GM23338 (cell line): ENCODE results near the gene TENM3. TPM values are rescaled to one million over a fixed set of nuclear protein-coding genes. Genes with fewer than 3 reads are reported as not detected.

ENCODE experiments used
- ATAC-seq: fragments of 200-7000 bp; cut with Tn5 transposase; 3 replicates; pipeline ENCODE4 v1.9.1; 2020
- DNase-seq: peaks from one replicate; pipeline ENCODE4 v3.0.0-alpha.2; 2015; ENCODE audit warnings: low spot score
- H2AFZ ChIP-seq: fragments of 200-600 bp; sonication (generic); 2 replicates; pipeline ENCODE4 v1.8.0; 2016; ENCODE audit warnings: antibody characterized with exemption, mild to moderate bottlenecking, moderate library complexity
- H3F3A ChIP-seq: fragments of 200-600 bp; sonication (generic); replicated peaks from 2 replicates; pipeline ENCODE4 v1.8.0; 2017; ENCODE audit warnings: antibody characterized with exemption, mixed run types, low read depth
- H3K27ac ChIP-seq: fragments of 200-600 bp; sonication (generic); 2 replicates; pipeline ENCODE4 v1.6.1; 2016; ENCODE audit warnings: low read depth
- H3K27me3 ChIP-seq: fragments of 200-600 bp; sonication (generic); 2 replicates; pipeline ENCODE4 v1.8.0; 2016; ENCODE audit warnings: mild to moderate bottlenecking, mixed run types, moderate library complexity; ENCODE audit not compliant: insufficient read depth
- H3K36me3 ChIP-seq: fragments of 200-600 bp; sonication (generic); 2 replicates; pipeline ENCODE4 v1.8.0; 2016; ENCODE audit warnings: mild to moderate bottlenecking; ENCODE audit not compliant: insufficient read depth
- H3K4me1 ChIP-seq: fragments of 200-600 bp; sonication (generic); 2 replicates; pipeline ENCODE4 v1.8.0; 2016; ENCODE audit warnings: mild to moderate bottlenecking, moderate library complexity; ENCODE audit not compliant: insufficient read depth
- H3K4me2 ChIP-seq: fragments of 200-600 bp; sonication (generic); 2 replicates; pipeline ENCODE4 v1.7.1; 2017; ENCODE audit warnings: mixed run types
- H3K4me3 ChIP-seq: fragments of 200-600 bp; sonication (generic); 2 replicates; pipeline ENCODE4 v1.6.1; 2016; ENCODE audit warnings: mixed run types
- H3K79me2 ChIP-seq: fragments of 200-600 bp; sonication (generic); replicated peaks from 2 replicates; pipeline ENCODE4 v1.8.0; 2017; ENCODE audit warnings: mild to moderate bottlenecking; ENCODE audit not compliant: insufficient read depth
- H3K9me2 ChIP-seq: fragments of 200-600 bp; sonication (generic); 2 replicates; pipeline ENCODE4 v1.8.0; 2017; ENCODE audit not compliant: insufficient read depth
- H4K20me1 ChIP-seq: fragments of 200-600 bp; sonication (generic); replicated peaks from 2 replicates; pipeline ENCODE4 v1.8.0; 2017; ENCODE audit warnings: mild to moderate bottlenecking; ENCODE audit not compliant: insufficient read depth
- H3K27ac Mint-ChIP-seq: 2 replicates; pipeline ENCODE4 v1.8.0; 2020; ENCODE audit warnings: inconsistent platforms, mild to moderate bottlenecking, moderate library complexity, mixed read lengths
- H3K27me3 Mint-ChIP-seq: 3 replicates; pipeline ENCODE4 v1.8.0; 2022; ENCODE audit warnings: low read depth, mild to moderate bottlenecking, moderate library complexity, mixed read lengths, inconsistent platforms; ENCODE audit not compliant: insufficient read depth, poor library complexity
- H3K36me3 Mint-ChIP-seq: 3 replicates; pipeline ENCODE4 v1.8.0; 2021; ENCODE audit warnings: low read depth, mild to moderate bottlenecking, inconsistent platforms, moderate library complexity, mixed read lengths
- H3K4me1 Mint-ChIP-seq: 3 replicates; pipeline ENCODE4 v1.8.0; 2020; ENCODE audit warnings: mild to moderate bottlenecking, inconsistent platforms, mixed read lengths
- H3K4me3 Mint-ChIP-seq: 3 replicates; pipeline ENCODE4 v1.8.0; 2021; ENCODE audit warnings: moderate library complexity, mild to moderate bottlenecking, inconsistent platforms, mixed read lengths
- H3K9me3 Mint-ChIP-seq: 3 replicates; pipeline ENCODE4 v1.8.0; 2020; ENCODE audit warnings: moderate library complexity, mild to moderate bottlenecking, inconsistent platforms, mixed read lengths
- CREB1 ChIP-seq: fragments of 250-450 bp; sonication (Bioruptor Pico); IDR thresholded peaks from 2 replicates; pipeline ENCODE4 v1.5.0; 2020; ENCODE audit warnings: low read depth, mild to moderate bottlenecking, moderate library complexity
- CTCF ChIP-seq, 2 experiments: fragments of 200-600 bp in 1 of 2; sonication (generic) in 1 of 2; conservative IDR thresholded peaks; 2 replicates each; pipeline versions ENCODE4 v1.5.1 to v1.6.1; 2016 to 2017; ENCODE audit warnings: antibody characterized with exemption in 2 of 2, low read depth in 2 of 2, mild to moderate bottlenecking in 2 of 2, moderate library complexity in 1 of 2
- ETS1 ChIP-seq: IDR thresholded peaks from 2 replicates; pipeline ENCODE4 v1.6.1; 2016; ENCODE audit warnings: antibody characterized with exemption
- EZH2 ChIP-seq: fragments of 200-600 bp; sonication (generic); IDR thresholded peaks from one replicate; pipeline ENCODE4 v1.8.0; 2017; ENCODE audit warnings: antibody characterized with exemption, mild to moderate bottlenecking, low read depth; ENCODE audit not compliant: unreplicated experiment
- EZH2phosphoT487 ChIP-seq: fragments of 200-600 bp; sonication (generic); IDR thresholded peaks from one replicate; pipeline ENCODE4 v1.8.1; 2018; ENCODE audit warnings: antibody characterized with exemption; ENCODE audit not compliant: unreplicated experiment
- JUNB ChIP-seq: IDR thresholded peaks from one replicate; pipeline ENCODE4 v1.6.1; 2016; ENCODE audit warnings: antibody characterized with exemption; ENCODE audit not compliant: unreplicated experiment
- NANOG ChIP-seq: IDR thresholded peaks from 2 replicates; pipeline ENCODE4 v1.6.1; 2016; ENCODE audit warnings: antibody characterized with exemption, borderline replicate concordance
- POLR2AphosphoS5 ChIP-seq: IDR thresholded peaks from 2 replicates; pipeline ENCODE4 v1.6.1; 2016; ENCODE audit warnings: antibody characterized with exemption, low read depth
- REST ChIP-seq: IDR thresholded peaks from one replicate; pipeline ENCODE4 v1.6.1; 2018; ENCODE audit warnings: antibody characterized with exemption; ENCODE audit not compliant: unreplicated experiment
- STAT1 ChIP-seq: IDR thresholded peaks from one replicate; pipeline ENCODE4 v1.6.1; 2016; ENCODE audit warnings: antibody characterized with exemption; ENCODE audit not compliant: unreplicated experiment
- ZNF114 ChIP-seq: fragments of 250-450 bp; sonication (Bioruptor Pico); IDR thresholded peaks from 2 replicates; pipeline ENCODE4 v1.5.0; 2020; ENCODE audit warnings: mild to moderate bottlenecking, moderate library complexity
- ZNF331 ChIP-seq: fragments of 250-450 bp; sonication (Bioruptor Pico); IDR thresholded peaks from 2 replicates; pipeline ENCODE4 v1.5.0; 2020; ENCODE audit warnings: low read depth, mild to moderate bottlenecking, moderate library complexity
- ZNF462 ChIP-seq: fragments of 250-450 bp; sonication (Bioruptor Pico); IDR thresholded peaks from 2 replicates; pipeline ENCODE4 v1.5.0; 2020; ENCODE audit warnings: mild to moderate bottlenecking, moderate library complexity
- polyA plus RNA-seq: library from polyadenylated mRNA; unstranded; fragments of >200 nt; fragmentation: Nextera tagmentation; extraction: Ambion mirVana; gene quantifications from 2 replicates; pipeline ENCODE4 v1.2.1, GENCODE V29; 2016
- total RNA-seq: library from RNA; depleted of rRNA; stranded (reverse); fragments of >200 nt; shearing (Covaris generic); gene quantifications from 2 replicates; pipeline ENCODE4 v1.2.3, GENCODE V29; 2014

TENM3 gene
- total and polyA plus RNA-seq, 2 experiments from 2014 or later: 22.2 to 128 TPM

GRCh38 chr4:182518421-182518820 lies 275.2 kb downstream of the TENM3 start:
- Histone ChIP-seq H4K20me1 (no peaks in the 10 kb centered on the region), H3F3A (no peaks in the 10 kb centered on the region; the same call in 1 of the 2 replicates), H3K27me3 (no peaks in the 10 kb centered on the region), H3K36me3 (0 out of 2 replicates have a peak, but pooled peaks cover 5% of the 10 kb centered on the region), H3K4me1 (peaks cover 8% of the 10 kb centered on the region; the same call in 1 of the 2 replicates), H3K9me2 (no peaks in the 10 kb centered on the region), H3K4me2 (no peak overlapping the region), H3K27ac (no peak overlapping the region), H3K4me3 (no peak overlapping the region), H2AFZ (no peak overlapping the region), H3K79me2 (peaks cover 42% of the 10 kb centered on the region)
- no peak for TF ChIP-seq POLR2AphosphoS5
- TF ChIP-seq CREB1 (CRISPR knock-in tag): no peak
- TF ChIP-seq EZH2: no peak
- TF ChIP-seq ZNF114: no peak
- no peak for TF ChIP-seq ZNF331 (CRISPR knock-in tag)
- no peak for TF ChIP-seq REST
- TF ChIP-seq JUNB: no peak
- no peak for TF ChIP-seq STAT1
- TF ChIP-seq NANOG: no peak
- TF ChIP-seq CTCF (conservative IDR thresholded peaks at IDR 0.05; ENCODE audit: low read depth in 2 of 2): no peak
- no peak for TF ChIP-seq ZNF462
- no peak for TF ChIP-seq ETS1
- TF ChIP-seq EZH2phosphoT487: no peak
- Mint-ChIP-seq H3K27me3 (no peaks in the 10 kb centered on the region), H3K4me1 (peaks cover 18% of the 10 kb centered on the region), H3K36me3 (peaks cover 14% of the 10 kb centered on the region; the same call in 2 of the 3 replicates), H3K27ac (no peak overlapping the region), H3K9me3 (peaks cover 6% of the 10 kb centered on the region; the same call in 2 of the 3 replicates), H3K4me3 (no peak overlapping the region)
- ATAC-seq: peak; percentile 73
- DNase-seq: peak; percentile 28
